Glutamatergic neuron (in vitro differentiated cells): ENCODE measurements around the gene NRXN3. TPM values are rescaled to one million over a fixed set of nuclear protein-coding genes. Genes with fewer than 3 reads are reported as not detected.

ENCODE experiments used
- DNase-seq: peaks from one replicate; pipeline ENCODE4 v3.0.0; 2022
- H3K27ac Mint-ChIP-seq: one replicate; pipeline ENCODE4 v1.8.0; 2020; ENCODE audit warnings: mild to moderate bottlenecking, mixed read lengths, inconsistent platforms; ENCODE audit not compliant: unreplicated experiment
- H3K27me3 Mint-ChIP-seq: one replicate; pipeline ENCODE4 v1.8.0; 2020; ENCODE audit warnings: mild to moderate bottlenecking, moderate library complexity, mixed read lengths, inconsistent platforms; ENCODE audit not compliant: unreplicated experiment
- H3K36me3 Mint-ChIP-seq: one replicate; pipeline ENCODE4 v1.8.0; 2020; ENCODE audit warnings: mild to moderate bottlenecking, mixed read lengths, inconsistent platforms; ENCODE audit not compliant: unreplicated experiment
- H3K4me1 Mint-ChIP-seq: one replicate; pipeline ENCODE4 v1.8.0; 2020; ENCODE audit warnings: mild to moderate bottlenecking, low read depth, mixed read lengths, inconsistent platforms; ENCODE audit not compliant: unreplicated experiment
- H3K4me3 Mint-ChIP-seq: one replicate; pipeline ENCODE4 v1.8.0; 2020; ENCODE audit warnings: mild to moderate bottlenecking, mixed read lengths, inconsistent platforms; ENCODE audit not compliant: unreplicated experiment
- H3K9me3 Mint-ChIP-seq: one replicate; pipeline ENCODE4 v1.8.0; 2020; ENCODE audit warnings: mild to moderate bottlenecking, moderate library complexity, mixed read lengths, inconsistent platforms; ENCODE audit not compliant: unreplicated experiment
- CTCF ChIP-seq: fragments of 200-600 bp; sonication (generic); IDR thresholded peaks from one replicate; pipeline ENCODE4 v1.5.0; 2021; ENCODE audit not compliant: partially characterized antibody, unreplicated experiment
- total RNA-seq: library from RNA; stranded (reverse); fragmentation: NEBNext Ultra II Directional; extraction: Animal tissue kit (Norgen Biotek cat#: 25700); gene quantifications from one replicate; pipeline ENCODE4 v1.2.1, GENCODE V29; 2021; ENCODE audit not compliant: unreplicated experiment

The NRXN3 gene
- total RNA-seq, 1 donor from 2014 or later, result 1.2 TPM

- Mint-ChIP-seq H3K4me3 (no peak overlapping the region), H3K36me3 (peaks cover 5% of the 10 kb centered on the region), H3K27me3 (no peaks in the 10 kb centered on the region), H3K27ac (no peak overlapping the region), H3K4me1 (no peaks in the 10 kb centered on the region), H3K9me3 (no peaks in the 10 kb centered on the region)
- no peak for DNase-seq
- no peak for TF ChIP-seq CTCF
Measured at GRCh38 chr14:79383475-79383874, 1213.3 kb downstream of the NRXN3 start.

GRCh38 chr14:79395061-79395460 is 1224.9 kb downstream of the NRXN3 start:
- Mint-ChIP-seq H3K27me3 (no peaks in the 10 kb centered on the region), H3K4me3 (no peak overlapping the region), H3K27ac (no peak overlapping the region), H3K4me1 (no peaks in the 10 kb centered on the region), H3K36me3 (no peaks in the 10 kb centered on the region), H3K9me3 (peaks cover 2% of the 10 kb centered on the region)
- no peak for DNase-seq
- TF ChIP-seq CTCF, result no peak

GRCh38 chr14:79404874-79405511 is 1234.8 kb downstream of the NRXN3 start:
- Mint-ChIP-seq H3K36me3 (no peaks in the 10 kb centered on the region), H3K9me3 (no peaks in the 10 kb centered on the region), H3K4me3 (peak overlapping the region; percentile 20), H3K27me3 (peaks cover 1% of the 10 kb centered on the region), H3K27ac (peak overlapping the region; percentile 31), H3K4me1 (peaks cover 13% of the 10 kb centered on the region)
- no peak for DNase-seq
- no peak for TF ChIP-seq CTCF

GRCh38 chr14:79405512-79405910 is 1235.3 kb downstream of the NRXN3 start:
- Mint-ChIP-seq H3K4me1 (peaks cover 13% of the 10 kb centered on the region), H3K27ac (peak overlapping the region; percentile 31), H3K27me3 (peaks cover 1% of the 10 kb centered on the region), H3K9me3 (no peaks in the 10 kb centered on the region), H3K4me3 (no peak overlapping the region), H3K36me3 (no peaks in the 10 kb centered on the region)
- no peak for DNase-seq
- no peak for TF ChIP-seq CTCF

GRCh38 chr14:79407572-79407971 is 1237.4 kb downstream of the NRXN3 start:
- TF ChIP-seq CTCF, result no peak

More at GRCh38 chr14:79407572-79407971, 1237.4 kb downstream of the NRXN3 start:
- peaks cover 13% of the 10 kb centered on the region for H3K4me1 Mint-ChIP-seq
- no peaks in the 10 kb centered on the region for H3K36me3 Mint-ChIP-seq
- no peak overlapping the region for H3K27ac Mint-ChIP-seq
- DNase-seq, result no peak
- H3K4me3 Mint-ChIP-seq, result no peak overlapping the region
- no peaks in the 10 kb centered on the region for H3K9me3 Mint-ChIP-seq
- peaks cover 1% of the 10 kb centered on the region for H3K27me3 Mint-ChIP-seq
